Activated CD8-positive, alpha-beta T cell treated with anti-CD3 and anti-CD28 coated beads for 36 hours (primary cell): ENCODE data around the gene SIAE. TPM values are rescaled to one million over a fixed set of nuclear protein-coding genes. Genes with fewer than 3 reads are reported as not detected.

ENCODE experiments used
- ATAC-seq: fragments of 200-7000 bp; cut with Tn5 transposase; one replicate; pipeline ENCODE4 v1.10.0; 2021; ENCODE audit warnings: mild to moderate bottlenecking, moderate library complexity
- CTCF ChIA-PET: fragments of 350-600 bp; sonication (Branson Sonifier 250); formaldehyde crosslinking; loops from one replicate; lab custom pipeline; 2021; ENCODE audit warnings: antibody characterized with exemption; lab: Charles Lee
- POLR2A ChIA-PET: fragments of 350-600 bp; sonication (Branson Sonifier 250); formaldehyde crosslinking; loops from one replicate; lab custom pipeline; 2021; ENCODE audit warnings: antibody characterized with exemption; lab: Charles Lee
- DNase-seq: peaks from one replicate; pipeline ENCODE4 v3.0.0-alpha.2; 2020
- H3K27ac Mint-ChIP-seq: one replicate; pipeline ENCODE4 v1.8.0; 2021; ENCODE audit warnings: mild to moderate bottlenecking, mixed read lengths
- H3K27me3 Mint-ChIP-seq: one replicate; pipeline ENCODE4 v1.8.0; 2021; ENCODE audit warnings: mixed read lengths
- H3K36me3 Mint-ChIP-seq: one replicate; pipeline ENCODE4 v1.8.0; 2021; ENCODE audit warnings: low read depth, mixed read lengths
- H3K4me1 Mint-ChIP-seq: one replicate; pipeline ENCODE4 v1.8.0; 2021; ENCODE audit warnings: low read depth, mixed read lengths
- H3K4me3 Mint-ChIP-seq: one replicate; pipeline ENCODE4 v1.8.0; 2021; ENCODE audit warnings: mild to moderate bottlenecking, moderate library complexity, mixed read lengths
- H3K9me3 Mint-ChIP-seq: one replicate; pipeline ENCODE4 v1.8.0; 2021; ENCODE audit warnings: mixed read lengths
- CTCF ChIP-seq: fragments of 200-600 bp; IDR thresholded peaks from one replicate; pipeline ENCODE4 v1.8.0; 2022; ENCODE audit warnings: antibody characterized with exemption, mild to moderate bottlenecking
- intact Hi-C: fragments of 100-400 bp; cut with micrococcal nuclease; formaldehyde crosslinking; loops from one replicate; pipeline ENCODE4 v1.10.0; 2022
- total RNA-seq, 2 experiments: library from RNA; stranded (reverse); gene quantifications; one replicate each; pipeline ENCODE4 v1.2.3, GENCODE V29; 2021

Gene SIAE
- total RNA-seq, 2 experiments from 2014 or later, result 5.0 to 6.2 TPM

- Mint-ChIP-seq H3K4me3 (no peak overlapping the region), H3K27ac (no peak overlapping the region), H3K36me3 (peaks cover 13% of the 10 kb centered on the region), H3K9me3 (no peaks in the 10 kb centered on the region), H3K27me3 (no peaks in the 10 kb centered on the region), H3K4me1 (no peaks in the 10 kb centered on the region)
- ChIA-PET CTCF (interaction anchor here (1.0 to 1.6 kb wide), 2 partner anchors 13 to 202 kb away, joined by 3 to 4 read pairs; partner anchors contain the start of gene TBRG1), POLR2A (no interaction called here)
- ATAC-seq (no peak), DNase-seq (no peak)
- intact Hi-C loops, result no loop called here
- no peak for TF ChIP-seq CTCF
These were observed 37.6 kb downstream of the SIAE start for GRCh38 chr11:124635932-124636331.

- DNase-seq, result no peak
- no peaks in the 10 kb centered on the region for H3K27me3 Mint-ChIP-seq
- intact Hi-C loops, result no loop called here
- ChIA-PET CTCF (interaction anchor here (0.9 to 1.9 kb wide), 4 partner anchors 10 to 130 kb away, joined by 3 to 7 read pairs (median 4); partner anchors contain the start of gene TBRG1), POLR2A (no interaction called here)
- no peaks in the 10 kb centered on the region for H3K9me3 Mint-ChIP-seq
- peaks cover 2% of the 10 kb centered on the region for H3K4me1 Mint-ChIP-seq
- no peak overlapping the region for H3K4me3 Mint-ChIP-seq
- no peak for ATAC-seq
- no peak overlapping the region for H3K27ac Mint-ChIP-seq
- peaks cover 20% of the 10 kb centered on the region for H3K36me3 Mint-ChIP-seq
- no peak for TF ChIP-seq CTCF
These were observed 40.2 kb downstream of the SIAE start for GRCh38 chr11:124633355-124633754.

DNA sequence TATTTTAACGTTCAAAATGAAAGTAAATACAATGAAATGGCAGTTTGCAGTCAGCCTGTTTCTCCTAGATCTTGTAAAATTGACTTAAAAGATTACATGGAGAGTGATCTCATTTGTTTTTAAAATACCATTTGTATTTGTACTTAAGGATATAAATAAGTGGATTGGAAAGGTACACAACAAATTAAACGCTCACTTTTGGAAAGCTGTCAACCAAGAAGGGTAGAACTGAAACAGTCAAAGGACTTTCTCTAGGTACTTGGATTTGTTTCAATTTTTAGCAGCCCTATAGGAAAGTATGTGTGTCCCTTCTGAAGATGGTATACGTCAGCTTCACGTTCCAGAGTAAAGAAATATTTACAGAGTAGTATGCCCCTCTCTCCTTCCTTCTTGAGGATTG lies 43.6 kb downstream of the SIAE start:
- ChIA-PET CTCF (interaction anchor here (1.0 to 2.5 kb wide), 4 partner anchors 10 to 207 kb away, joined by 3 to 11 read pairs (median 8); no protein-coding TSS in a partner anchor), POLR2A (no interaction called here)
- Mint-ChIP-seq H3K4me1 (peaks cover 19% of the 10 kb centered on the region), H3K4me3 (no peak overlapping the region), H3K27ac (no peak overlapping the region), H3K36me3 (peaks cover 34% of the 10 kb centered on the region), H3K9me3 (no peaks in the 10 kb centered on the region), H3K27me3 (no peaks in the 10 kb centered on the region)
- intact Hi-C loops, result no loop called here
- no peak for DNase-seq
- TF ChIP-seq CTCF, result no peak
- ATAC-seq, result no peak

DNA sequence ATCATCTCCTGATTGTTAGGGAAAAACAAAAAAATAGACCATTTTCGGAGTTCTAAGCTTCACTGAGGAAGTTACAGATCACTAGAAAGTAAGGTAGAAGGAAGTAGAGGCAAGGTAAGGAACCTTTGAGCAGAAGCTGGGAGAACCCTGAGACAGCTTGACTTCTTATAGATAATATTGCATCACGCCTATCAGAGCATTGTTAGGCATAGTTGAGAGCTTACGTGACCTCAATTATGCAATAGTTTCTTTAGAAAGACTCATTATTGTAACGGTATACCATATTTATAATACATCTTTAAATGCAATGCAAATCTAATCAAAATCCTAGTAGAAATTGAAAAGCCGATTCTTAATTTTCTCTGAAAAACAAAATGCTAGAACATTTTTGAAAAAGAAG lies 46.0 kb downstream of the SIAE start:
- Mint-ChIP-seq H3K9me3 (no peaks in the 10 kb centered on the region), H3K27me3 (no peaks in the 10 kb centered on the region), H3K27ac (peak overlapping the region; percentile 31), H3K4me3 (no peak overlapping the region), H3K4me1 (peaks cover 31% of the 10 kb centered on the region), H3K36me3 (peaks cover 33% of the 10 kb centered on the region)
- POLR2A ChIA-PET, result no interaction called here
- CTCF ChIA-PET, result interaction anchor here (1.2 to 1.3 kb wide), 2 partner anchors 43 to 211 kb away, joined by 3 read pairs; no protein-coding TSS in a partner anchor
- ATAC-seq (no peak), DNase-seq (no peak)
- intact Hi-C loops, result no loop called here
- no peak for TF ChIP-seq CTCF

GRCh38 chr11:124625504-124626168 lies 47.9 kb downstream of the SIAE start:
- POLR2A ChIA-PET, result interaction anchor here (0.9 to 1.5 kb wide), 3 partner anchors 10 to 120 kb away, joined by 3 to 4 read pairs (median 3); no protein-coding TSS in a partner anchor
- peaks cover 31% of the 10 kb centered on the region for H3K4me1 Mint-ChIP-seq

More at GRCh38 chr11:124625504-124626168, 47.9 kb downstream of the SIAE start:
- H3K27me3 Mint-ChIP-seq, result no peaks in the 10 kb centered on the region
- CTCF ChIA-PET, result interaction anchor here (0.8 to 3.1 kb wide), 3 partner anchors 19 to 137 kb away, joined by 3 to 15 read pairs (median 3); no protein-coding TSS in a partner anchor
- H3K4me3 Mint-ChIP-seq, result no peak overlapping the region
- H3K9me3 Mint-ChIP-seq, result no peaks in the 10 kb centered on the region
- peak overlapping the region; percentile 39 for H3K27ac Mint-ChIP-seq
- ATAC-seq (no peak), DNase-seq (no peak)
- intact Hi-C loops, result no loop called here
- TF ChIP-seq CTCF, result no peak
- peaks cover 29% of the 10 kb centered on the region for H3K36me3 Mint-ChIP-seq
